ENCODE data around the gene SURF6.
"Not testable (repeated sequence)": the region's sequence is repeated elsewhere in the genome, so short reads cannot be mapped to it uniquely, and the experiment has no call there.

Gene SURF6

DNA sequence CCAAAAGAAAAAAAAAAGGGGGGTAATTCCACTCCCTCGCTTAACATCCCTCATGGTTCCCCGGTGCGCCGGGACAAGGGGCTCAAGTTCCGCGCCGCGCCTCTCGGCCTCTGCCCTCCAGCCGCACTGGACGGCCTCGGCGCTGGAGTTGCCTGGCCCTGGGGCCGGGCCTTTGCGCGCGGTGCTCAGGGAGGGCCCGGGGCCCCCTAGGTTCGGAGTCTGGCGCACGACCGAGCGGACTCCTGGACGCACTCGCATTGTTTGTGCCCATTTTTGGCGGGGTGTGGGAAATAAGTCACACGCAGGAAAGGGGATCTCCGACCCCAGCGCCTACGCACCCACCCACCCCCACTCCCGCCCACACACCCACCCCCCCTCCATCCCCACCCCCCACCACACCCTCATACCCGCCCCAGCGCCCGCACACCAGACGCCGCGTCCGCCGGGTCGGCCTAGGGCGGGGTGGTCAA is 11.6 kb upstream of the SURF6 start:
- peak; percentile 62 for DNase-seq

DNA sequence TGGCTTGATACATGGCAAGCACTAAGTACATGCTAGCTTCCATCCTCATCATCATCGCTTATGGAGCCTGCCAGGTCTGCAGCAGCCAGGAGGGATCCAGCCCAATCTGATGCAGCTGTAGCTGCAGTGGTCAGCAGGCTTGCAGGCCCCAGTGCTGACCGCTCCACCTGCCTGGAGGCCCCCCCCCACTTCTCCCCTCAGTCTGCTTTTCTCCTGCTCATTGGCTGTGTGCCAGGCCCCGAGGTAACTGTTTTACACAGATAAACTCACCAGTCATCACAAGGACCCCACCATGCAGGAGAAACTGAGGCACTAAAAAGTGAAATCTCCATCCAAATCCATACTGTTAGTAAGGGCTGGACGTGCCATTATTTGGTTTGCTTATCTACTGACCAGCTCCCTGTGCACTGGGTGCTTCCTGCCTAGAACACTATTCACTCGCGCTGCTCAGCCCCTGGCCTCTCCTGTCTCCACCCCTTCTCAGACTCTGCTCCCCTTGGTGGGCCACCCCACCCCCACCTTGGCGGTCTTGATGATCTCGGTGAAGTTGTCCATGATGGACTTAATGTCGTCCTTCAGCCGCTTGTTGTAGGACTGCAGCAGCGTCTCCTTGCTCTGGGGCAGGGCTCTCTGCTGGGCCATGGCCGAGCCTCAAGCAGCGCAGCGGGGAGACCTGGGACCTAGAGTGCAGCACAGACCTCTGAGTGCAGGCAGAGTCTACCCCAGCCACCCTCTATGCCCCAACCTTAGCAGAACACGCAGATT is 10.2 kb upstream of the SURF6 start:
- no peak for DNase-seq

DNA sequence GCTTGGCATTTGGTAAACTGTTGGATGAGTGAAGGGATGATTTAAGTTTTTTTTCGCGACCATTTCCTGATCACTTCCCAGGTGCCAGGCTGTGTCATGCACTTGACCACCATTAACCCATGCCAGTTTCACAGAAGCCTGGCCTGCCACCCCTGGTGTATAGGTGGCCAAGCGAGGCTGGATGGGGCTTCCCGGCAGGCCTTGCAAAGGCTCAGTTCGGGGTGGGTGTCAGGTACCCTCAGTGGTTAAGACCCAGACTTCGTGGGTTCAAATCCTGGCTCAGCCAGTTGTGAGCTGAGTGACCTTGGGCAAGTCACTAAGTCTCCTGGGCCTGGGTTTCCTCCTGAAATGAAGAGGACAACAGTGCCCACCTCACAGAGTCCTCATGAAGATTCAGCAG is 9.6 kb upstream of the SURF6 start:
- DNase-seq = no peak

DNA sequence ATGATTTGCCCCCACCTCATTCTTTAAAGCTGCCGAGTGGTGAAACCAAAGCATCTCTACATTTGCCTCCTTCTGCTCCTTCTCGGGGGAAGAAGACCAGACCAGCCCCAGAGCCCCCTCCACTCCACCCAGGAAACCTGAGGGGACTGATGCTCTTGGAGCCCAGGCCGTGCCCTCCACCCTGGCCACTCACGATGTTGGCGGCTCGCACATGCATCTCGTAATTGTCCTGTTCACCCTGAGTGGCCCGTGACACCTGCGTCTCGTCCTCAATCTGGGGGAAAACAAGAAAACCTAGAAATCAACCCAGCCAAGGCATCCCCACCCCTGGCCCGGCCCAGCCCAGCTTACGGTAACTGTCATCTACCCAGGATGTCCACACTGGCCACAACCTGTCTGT is 9.0 kb upstream of the SURF6 start:
- no peak for DNase-seq

DNA sequence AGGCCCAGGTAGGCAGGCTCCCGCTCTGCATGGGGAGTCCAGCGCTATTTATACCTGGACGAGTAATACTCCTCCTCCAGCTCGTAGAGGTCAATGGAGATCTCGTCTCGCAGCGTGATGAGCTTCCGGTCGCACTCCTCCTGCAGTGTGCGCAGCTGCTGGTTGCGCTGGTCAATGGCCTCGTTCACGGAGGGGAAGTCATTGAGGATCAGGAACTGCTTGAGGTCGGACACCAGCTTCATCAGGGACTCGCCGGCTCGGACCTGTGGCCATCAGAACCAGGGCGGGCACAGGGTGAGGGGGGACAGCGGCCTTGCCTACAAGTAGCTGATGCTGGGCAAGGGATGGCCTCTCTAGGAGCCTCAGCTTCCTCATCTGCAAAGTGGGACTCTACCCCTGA is 8.1 kb upstream of the SURF6 start:
- no peak for DNase-seq

DNA sequence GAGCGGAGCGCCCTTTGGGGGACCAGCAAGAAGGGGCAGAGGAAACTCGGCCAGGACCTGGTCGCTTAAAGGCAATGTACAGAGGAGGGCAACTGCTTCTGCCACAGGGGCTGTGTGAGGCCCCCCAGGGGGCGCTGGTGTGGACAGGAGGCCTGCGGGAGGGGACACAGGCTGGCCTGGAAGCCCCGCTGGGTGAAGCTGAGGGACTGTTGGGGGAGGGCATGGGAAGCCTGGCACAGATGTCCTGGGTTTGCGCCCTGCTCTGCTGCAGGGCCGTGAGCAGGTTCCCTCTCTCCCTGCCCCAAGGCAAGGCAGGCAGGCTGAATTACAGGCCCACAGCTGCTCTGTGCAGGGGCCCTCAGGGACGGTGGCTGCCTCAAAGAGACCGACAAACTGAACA is 6.6 kb upstream of the SURF6 start:
- DNase-seq = no peak

DNA sequence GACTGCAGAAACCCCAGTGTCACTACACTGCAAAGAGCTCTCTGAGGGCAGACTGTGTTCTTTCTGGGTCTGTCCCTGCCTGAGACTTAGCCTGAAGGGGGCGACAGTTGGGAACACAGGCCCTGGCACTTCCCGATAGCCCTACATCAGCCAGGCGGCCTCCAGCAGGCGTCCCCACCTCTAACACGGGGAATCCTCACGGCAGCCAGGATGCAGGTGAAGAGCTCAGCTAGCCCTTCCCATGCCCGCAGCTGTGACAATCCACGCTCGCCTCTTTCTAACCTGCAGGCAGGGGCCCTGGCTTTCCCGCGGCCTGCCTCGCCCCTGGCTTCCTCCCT is 6.0 kb upstream of the SURF6 start:
- no peak for DNase-seq

DNA sequence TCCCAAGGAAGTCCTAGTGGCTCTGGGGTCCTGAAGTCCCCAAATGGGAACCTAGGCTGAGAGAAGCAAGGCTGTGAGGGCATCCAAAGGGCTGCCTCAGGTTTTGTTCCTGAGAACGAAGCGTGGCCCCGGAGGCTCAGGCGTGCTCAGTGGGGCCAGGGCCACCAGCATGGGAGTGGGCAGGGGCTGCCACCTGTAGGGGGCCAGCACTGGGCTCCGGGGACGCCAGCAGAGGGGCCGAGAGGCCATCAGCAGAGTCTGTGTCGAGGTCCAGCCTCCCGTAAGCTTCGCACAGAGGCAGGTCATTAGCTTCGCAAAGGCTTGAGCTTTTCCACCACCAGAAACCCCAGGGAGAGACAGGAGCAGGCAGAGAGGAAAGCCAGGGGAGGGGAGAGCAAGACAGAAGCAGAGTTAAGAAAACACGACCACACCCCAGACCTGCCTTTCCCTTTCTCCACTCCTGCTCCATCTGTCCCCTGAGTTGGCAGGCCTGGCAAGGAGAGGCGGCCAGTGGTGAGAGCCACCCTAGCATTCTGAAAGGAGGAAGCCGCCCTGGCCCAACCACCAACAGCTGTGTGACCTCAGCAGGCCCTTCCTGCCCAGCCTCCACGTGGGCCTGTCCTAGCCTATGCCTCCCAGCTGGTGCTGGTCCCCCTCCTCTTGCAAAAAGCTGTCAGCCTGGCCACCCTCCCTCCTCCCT is 5.5 kb upstream of the SURF6 start:
- DNase-seq = no peak

DNA sequence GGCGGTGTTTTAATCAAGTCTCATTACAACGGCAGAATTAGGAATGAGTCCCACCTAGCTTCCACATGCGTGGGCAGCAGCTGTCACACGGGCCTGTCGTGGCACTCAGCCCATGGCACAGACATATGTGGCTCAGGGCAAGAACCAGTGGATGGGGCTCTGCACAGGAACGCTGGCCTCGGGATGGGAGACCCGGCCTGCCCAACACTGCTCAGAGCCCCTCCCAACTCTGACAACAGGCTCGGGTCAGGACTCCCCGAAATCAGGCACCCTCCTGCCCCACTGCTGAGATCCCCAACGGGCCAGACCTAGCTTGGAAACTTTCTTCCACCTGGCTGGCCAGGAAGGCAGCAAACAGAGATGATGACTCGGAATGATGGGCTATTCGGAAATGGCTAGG is 4.9 kb upstream of the SURF6 start:
- no peak for DNase-seq

DNA sequence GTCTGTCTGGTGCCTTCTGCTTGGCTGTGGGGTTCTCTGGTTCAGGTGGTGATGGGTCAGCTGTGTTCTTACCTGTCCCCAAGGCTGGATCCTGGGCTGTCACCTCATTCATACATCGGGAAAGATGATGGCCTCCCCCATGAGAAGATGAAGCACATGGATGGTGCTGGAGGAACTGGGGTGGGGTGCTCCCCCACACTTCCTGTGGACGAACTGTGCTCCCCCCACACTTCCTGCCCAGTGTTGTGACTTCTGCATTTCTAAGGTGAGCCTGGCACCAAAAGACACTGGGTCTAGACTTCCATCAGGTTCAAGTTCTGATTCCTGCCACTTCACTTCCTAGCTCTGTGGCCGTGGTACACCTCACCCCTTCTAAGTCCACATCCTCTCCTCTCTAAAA is 4.3 kb upstream of the SURF6 start:
- no peak for DNase-seq

DNA sequence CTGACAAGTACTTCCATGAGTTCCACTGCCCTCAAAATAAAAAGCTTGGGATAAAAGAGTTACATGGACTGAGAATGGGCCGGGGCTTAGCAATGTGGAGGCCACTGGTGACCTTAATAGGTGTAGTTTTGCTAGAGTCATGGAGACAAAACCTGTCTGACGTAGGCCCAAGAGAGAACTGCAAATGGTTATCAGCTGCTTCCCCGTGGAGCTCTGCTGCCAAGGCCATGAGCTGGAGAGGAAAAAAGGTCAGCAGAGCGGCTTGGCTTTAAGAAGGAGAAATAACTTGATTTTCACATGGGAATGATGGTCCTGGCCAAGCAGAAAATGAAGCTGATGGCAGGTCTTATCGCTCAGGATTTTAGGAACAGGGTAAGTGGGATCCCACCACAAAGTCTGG is 3.7 kb upstream of the SURF6 start:
- no peak for DNase-seq

DNA sequence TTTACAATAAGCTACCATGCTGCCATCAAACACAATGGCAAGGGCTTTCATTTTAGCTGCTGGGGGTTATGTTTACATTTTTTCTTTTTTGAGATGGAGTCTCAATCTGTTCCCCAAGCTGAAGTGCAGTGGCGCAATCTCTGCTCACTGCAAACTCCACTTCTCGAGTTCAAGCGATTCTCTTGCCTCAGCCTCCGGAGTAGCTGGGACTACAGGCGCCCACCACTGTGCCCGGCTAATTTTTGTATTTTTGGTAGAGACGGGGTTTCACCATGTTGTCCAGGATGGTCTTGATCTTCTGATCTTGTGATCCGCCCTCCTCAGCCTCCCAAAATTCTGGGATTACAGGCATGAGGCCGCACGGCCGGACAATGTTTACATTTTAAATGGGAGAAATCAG is 1.1 kb downstream of the SURF6 start:
- DNase-seq = not testable (repeated sequence)

DNA sequence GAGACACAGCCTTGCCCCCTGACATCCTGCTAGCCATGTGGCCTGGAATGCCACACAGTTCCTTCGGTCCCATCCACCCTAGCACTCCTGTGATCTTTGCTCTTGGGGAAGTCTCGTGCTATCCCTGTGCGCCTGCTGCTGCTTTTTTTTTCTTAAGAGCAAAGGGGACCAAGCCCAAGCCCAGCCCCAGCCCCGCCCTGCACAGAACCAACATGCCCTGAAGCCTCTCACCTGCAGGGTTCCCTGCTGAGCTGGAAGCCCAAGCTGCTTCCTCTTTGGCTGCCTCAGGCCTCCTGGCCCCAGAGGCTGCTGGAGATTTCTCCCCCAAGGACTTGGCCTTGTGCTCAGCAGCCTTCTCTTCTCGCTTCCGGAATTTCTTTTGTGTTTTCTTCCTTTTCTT is 1.8 kb downstream of the SURF6 start:
- DNase-seq = no peak

DNA sequence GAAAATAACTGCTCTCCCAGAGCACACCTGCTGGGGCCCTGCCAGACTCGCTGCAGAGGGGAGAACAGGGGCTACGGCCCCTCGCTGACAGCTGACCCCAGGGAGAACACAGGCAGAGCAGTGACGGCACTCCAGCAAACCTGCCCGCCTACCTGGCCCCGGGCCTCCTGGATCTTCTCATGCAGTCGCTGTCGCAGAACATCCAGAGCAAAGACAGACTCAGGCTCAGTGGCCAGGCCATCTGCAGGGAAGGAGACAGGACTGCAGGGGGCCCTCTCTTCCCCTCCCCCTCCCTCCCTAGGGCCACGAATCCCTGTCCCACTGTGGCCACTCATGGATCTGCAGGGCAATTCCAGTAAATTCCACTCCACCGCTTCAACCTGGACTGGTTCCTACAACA is 2.4 kb downstream of the SURF6 start:
- no peak for DNase-seq

DNA sequence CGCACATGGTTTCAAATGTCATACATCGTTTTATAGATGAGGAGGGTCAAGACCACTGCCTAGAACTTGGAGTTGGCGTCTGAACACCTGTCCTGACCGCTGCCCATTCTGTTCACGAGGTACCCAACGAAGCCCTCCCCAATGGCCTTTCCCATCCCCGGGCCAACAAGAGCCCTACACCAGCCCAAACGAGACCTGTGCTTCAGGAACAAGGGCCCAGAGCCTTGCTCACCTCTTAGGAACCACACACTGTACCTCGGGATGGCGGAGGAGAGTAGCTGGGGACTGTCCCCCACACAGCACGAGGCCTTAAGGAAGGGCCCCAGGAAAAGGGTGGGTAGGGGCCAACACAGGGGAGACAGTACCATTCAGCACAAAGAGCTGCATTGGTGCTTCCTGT is 3.0 kb downstream of the SURF6 start:
- no peak for DNase-seq

DNA sequence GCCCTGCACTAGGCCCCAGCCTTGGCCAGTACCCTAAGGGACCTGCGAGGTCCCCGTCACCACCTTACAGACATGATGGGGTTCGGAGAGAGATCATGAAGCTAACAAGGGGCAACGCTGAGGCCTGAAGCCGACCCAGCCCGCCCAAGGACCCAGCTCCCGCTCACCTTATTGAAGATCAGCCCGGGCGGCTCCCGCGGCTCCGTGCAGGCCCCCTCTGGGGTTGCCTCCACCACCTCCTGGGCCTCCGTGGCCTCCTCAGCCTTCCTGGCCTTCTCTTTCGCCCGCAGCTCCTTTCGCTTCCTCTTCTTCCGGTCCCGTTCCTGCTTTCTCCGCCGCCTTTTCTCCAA is 3.6 kb downstream of the SURF6 start:
- DNase-seq = no peak

DNA sequence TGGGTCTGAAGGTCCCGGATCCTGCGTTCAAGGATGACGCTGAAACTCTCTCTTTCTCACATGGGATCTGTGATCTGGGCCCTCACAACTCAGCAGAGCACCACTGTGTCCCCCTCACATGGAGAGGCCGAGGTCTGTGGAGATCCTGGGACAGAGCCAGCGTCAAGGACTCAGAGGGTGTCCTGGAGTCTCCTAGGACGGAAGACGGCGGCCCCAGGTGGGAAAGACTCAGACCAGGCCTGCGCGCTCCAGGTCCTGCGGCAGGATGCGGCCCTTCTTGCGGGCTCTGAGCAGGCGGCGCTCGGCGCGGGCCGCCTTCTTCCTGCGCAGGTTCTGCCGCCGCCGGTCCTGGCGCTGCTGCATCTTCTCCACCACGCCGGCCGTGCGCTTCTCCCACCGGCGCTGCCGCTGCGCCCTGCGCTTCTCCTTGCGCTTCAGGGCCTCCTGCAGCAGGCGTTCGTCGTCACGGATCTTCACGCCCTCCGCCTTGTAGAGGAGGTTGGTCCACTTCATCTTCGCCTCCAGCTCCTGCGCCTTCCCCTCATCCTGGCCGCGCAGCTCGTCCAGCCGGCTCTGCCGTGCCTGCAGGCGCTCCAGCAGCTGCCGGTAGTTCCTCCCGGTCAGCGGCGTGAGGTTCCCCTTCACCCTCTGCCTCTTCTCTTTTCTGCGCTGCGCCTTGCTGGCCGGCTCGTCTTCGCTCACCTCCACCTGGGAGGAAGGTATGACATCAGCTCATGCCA is 4.2 kb downstream of the SURF6 start:
- no peak for DNase-seq

DNA sequence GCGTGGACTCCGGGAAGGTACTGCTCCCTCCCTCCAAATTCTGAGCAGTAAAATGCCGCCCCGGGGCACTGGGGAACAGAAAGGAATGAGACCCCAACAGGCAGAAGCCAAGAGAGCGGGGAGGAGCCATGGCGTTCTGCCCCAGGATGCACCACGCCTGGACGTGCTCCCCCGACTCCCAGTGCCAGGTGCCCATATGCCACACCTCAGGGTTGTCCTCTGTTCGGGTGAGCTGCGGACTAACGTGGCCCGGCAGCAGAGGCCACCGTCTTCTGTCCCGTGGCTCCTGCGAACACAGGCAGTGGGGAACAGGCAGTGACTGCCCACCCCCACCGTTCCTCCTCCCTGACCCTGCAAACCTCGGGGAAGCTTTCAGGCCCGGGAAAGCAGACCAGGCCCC is 4.8 kb downstream of the SURF6 start:
- DNase-seq = no peak

DNA sequence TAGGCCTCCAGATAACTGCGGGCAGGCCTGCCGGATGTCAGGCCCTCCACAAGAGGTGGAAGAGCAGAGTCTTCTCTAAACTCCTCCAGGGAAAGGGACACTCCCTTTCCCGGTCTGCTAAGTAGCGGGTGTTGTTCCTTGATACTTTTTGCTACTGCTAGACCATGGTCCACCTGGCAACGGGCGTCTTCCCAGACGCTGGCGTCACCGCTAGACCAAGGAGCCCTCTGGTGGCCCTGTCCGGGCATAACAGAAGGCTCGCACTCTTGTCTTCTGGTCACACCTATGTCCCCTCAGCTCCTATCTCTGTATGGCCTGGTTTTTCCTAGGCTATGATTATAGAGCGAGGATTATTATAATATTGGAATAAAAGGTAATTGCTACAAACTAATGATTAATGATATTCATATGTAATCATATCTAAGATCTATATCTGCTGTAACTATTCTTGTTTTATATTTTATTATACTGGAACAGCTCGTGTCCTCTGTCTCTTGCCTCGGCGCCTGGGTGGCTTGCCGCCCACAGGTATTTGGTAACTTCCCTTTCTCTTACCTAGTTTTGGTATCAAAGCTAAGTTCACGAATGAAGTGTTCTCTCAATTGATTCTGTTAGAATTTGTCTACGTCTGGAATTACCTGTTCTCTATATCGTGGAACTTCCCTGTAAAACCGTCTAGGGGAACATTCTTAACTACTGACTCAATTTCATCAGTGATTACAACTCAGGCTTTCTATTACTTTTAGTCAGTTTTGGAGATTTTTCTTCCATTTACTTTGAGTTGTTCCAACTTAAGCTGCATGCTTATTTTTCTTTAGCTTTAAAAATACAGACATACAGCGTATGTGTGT is 6.5 kb downstream of the SURF6 start:
- not testable (repeated sequence) for DNase-seq

DNA sequence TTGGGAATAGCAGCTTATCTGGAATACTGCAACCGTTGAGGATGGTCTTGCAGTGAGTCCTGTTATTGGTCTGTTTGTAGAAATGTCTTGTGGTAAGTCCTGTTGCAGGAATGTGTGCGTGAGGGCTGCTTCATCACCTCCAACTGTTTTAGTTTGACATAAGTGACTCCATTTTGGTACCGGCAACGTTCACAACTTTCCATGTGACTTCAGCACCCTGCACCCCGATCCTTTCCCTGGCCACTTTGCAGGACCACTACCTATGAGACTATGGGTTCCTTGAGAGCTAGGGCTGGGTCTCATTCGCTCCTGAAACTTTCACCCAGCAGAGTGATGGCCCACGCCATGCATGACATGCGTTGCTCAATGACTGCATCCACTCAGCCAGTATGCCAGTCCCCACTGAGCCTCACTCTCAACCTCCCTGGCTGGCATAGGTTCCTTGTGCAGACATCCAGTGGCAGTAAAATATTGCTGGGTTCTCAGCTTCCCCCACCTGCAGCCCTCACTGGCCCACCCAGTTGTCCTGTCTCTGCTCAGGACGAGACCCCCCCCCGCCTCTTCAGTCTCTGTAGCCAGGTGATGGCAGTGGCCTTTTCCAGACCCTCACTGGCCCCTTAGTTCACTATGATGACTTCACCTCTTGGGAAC is 8.0 kb downstream of the SURF6 start:
- no peak for DNase-seq

DNA sequence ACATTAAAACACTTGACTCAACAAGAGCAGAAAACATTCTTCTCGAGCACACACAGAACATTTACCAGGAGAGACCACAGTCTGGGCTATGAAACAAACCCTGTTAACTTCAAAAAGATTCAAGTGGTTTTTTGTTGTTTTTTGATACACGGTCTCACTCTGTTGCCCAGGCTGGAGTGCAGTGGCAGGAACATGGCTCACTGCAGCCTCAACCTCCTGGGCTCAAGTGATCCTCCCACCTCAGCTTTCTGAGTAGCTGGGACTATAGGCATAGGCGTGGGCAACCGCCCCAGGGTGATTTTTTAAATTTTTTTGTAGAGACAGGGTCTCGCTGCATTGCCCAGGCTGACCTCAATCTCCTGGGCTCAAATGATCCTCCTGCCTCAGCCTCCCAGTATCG is 9.0 kb downstream of the SURF6 start:
- not testable (repeated sequence) for DNase-seq

DNA sequence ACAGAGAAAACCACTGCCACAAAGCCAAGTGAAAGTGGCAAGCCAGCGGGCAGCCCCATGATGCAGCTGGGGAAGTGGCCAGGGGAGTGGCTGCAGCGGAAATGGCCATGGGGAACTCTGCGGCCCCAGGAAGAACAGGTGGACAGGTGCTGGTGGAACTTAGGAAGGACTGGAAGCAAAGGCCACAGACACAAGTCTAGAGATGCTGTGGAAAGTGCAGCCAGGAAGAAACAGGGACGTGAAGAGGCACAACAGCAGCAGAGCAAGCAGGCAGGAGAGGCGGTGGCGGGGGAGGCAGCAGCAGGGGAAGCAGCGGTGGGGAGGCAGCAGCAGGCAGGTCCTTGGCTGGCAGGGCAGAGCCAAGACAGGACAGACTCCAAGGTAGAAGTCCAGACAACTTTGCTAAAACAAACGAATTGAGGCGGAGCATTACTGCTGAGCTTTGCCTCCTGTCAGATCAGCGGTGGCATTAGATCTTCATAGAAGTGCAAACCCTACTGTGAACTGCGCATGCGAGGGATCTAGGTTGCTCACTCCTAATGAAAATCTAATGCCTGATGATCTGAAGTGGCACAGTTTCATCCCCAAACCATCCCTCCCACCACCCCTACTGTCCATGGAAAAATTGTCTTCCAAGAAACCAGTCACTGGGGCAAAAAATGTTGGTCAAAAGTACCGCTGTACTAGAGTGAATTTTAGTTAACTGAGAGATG is 11.8 kb downstream of the SURF6 start:
- no peak for DNase-seq
